ENCODE results near the gene RAD51B. TPM values are rescaled to one million over a fixed set of nuclear protein-coding genes. Genes with fewer than 3 reads are reported as not detected.

The RAD51B gene
- total RNA-seq, 4 donors from 2014 or later: 14.0 to 16.4 (median 14.8) TPM

DNA sequence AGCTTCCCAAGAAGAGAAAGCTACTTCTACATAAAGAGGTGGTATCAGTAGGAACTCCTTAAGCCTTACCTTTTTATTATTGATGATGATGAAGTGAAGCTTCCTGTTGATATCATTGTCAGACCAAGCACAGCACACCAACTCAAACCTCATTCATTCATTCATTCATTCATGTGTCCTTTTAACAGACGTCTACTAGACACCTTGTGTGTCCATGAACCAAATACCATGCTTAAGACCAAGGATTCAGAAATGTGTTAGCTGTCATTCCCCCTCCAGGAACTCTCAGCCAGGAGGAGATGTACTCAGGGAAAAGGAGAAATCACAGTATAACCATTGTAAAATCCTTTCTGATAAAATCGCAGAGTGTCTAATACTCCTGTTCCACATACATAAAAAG is 778.5 kb downstream of the RAD51B start:
- Histone ChIP-seq H3K36me3 (no peaks in the 10 kb centered on the region), H3K4me3 (replicated peaks in 1 of 3) (no peak overlapping the region), H3K9me3 (no peaks in the 10 kb centered on the region), H3K27ac (peak overlapping the region; percentile 61 to 83 (median 82)), H3K4me1 (peaks cover 10 to 20% of the 10 kb centered on the region in 2 donors), H3K27me3 (no peaks in the 10 kb centered on the region)
- 82% methylated on average over 2 of the region's 2 CpGs for WGBS, 2 donors
- TF ChIP-seq, protein P1, sequence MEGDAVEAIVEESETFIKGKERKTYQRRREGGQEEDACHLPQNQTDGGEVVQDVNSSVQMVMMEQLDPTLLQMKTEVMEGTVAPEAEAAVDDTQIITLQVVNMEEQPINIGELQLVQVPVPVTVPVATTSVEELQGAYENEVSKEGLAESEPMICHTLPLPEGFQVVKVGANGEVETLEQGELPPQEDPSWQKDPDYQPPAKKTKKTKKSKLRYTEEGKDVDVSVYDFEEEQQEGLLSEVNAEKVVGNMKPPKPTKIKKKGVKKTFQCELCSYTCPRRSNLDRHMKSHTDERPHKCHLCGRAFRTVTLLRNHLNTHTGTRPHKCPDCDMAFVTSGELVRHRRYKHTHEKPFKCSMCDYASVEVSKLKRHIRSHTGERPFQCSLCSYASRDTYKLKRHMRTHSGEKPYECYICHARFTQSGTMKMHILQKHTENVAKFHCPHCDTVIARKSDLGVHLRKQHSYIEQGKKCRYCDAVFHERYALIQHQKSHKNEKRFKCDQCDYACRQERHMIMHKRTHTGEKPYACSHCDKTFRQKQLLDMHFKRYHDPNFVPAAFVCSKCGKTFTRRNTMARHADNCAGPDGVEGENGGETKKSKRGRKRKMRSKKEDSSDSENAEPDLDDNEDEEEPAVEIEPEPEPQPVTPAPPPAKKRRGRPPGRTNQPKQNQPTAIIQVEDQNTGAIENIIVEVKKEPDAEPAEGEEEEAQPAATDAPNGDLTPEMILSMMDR (IDR thresholded peaks at IDR 0.05): no peak
- TF ChIP-seq POLR2A (IDR thresholded peaks at IDR 0.05): no peak
- no peak for DNase-seq
- intact Hi-C loops (cut with DNase I): no loop called here

DNA sequence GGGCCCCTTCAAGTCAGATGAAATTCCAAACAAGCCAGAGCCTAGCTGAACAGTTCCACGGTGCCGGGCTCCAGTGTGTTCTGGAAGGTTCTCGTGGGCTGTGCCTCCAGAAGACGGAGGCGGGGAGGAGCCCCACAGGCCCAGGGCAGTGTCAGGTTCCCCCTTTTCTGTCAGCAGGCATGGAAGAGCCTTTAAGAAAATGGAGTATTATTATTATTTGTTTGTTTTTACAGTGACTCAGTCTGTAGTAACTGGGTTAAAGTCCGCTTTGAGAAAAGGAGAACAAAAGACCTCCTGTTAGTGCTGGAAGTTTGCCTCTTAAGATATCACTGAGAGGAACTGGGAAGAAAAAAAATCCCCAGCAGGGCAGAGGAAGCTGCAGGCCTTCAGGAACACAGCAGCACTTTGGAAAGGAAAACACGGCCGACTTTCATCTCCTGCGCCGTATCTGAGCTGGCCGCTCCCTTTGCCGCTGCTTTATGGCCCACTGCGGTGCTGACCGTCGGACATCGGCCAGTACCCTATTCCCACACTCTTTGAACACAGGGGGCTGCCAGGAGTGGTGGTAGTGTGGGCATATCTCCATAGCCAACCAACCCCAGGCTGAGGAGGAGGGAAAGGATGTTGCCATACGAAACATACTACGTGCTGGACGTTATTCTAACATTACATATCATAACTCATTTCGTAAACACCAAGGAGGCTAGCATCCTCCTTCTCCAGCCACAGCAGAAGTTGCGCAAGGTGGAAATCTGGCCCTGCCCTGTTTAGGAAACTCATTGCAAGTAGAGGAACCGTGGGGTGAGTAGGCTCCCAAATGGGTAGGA is 779.3 kb downstream of the RAD51B start:
- intact Hi-C loops (cut with DNase I): no loop called here
- WGBS, 2 donors: 48 to 58% methylated on average over 22 of the region's 22 CpGs
- no peaks in the 10 kb centered on the region for H3K9me3 ChIP-seq
- H3K27ac ChIP-seq: peak overlapping the region; percentile 61 to 83 (median 82)
- H3K27me3 ChIP-seq: no peaks in the 10 kb centered on the region
- DNase-seq: peak; percentile 38 to 47
- TF ChIP-seq, protein P1 (IDR thresholded peaks at IDR 0.05): no peak
- no peak for TF ChIP-seq POLR2A (IDR thresholded peaks at IDR 0.05)
- H3K4me3 ChIP-seq (replicated peaks in 1 of 3): no peak overlapping the region
- H3K36me3 ChIP-seq: no peaks in the 10 kb centered on the region
- peaks cover 10 to 20% of the 10 kb centered on the region in 2 donors for H3K4me1 ChIP-seq

DNA sequence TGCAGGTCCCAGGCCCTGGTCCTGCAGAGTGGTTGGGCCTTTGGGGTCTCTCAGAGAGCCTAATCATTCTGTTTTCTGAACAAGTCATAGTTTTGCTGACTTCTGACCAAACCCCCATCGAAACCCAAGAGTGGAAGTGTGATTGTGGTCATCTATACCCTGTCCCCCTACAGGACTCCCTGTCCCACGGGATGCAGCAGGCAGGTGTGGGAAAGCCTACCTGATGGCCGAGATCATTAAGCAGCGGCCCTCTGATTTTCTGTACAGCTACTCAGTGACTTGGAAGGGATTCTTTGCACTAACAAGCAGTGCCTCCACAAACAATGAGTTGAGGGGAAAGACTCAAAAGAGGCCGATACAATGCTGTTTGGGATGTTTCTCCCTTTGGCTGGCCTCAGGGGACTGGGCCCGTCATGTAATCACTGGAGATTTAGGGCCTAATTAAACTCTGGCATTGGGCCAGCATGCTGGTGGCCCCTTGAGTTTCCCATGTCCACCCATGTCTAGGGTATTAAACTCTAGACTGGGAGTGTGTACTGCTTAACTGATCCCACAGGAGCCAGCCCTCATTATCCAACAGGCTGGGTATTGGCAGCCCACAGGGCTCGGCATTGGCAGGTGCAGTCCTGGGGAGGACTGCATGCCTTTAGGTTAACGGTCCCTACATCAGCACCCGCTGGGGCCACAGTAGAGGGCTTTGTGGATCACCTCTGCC is 780.5 kb downstream of the RAD51B start:
- H3K27me3 ChIP-seq: no peaks in the 10 kb centered on the region
- WGBS, 2 donors: 92 to 95% methylated on average over 7 to 9 of the region's 9 CpGs
- no peaks in the 10 kb centered on the region for H3K9me3 ChIP-seq
- DNase-seq: no peak
- H3K4me3 ChIP-seq (replicated peaks in 1 of 3): no peak overlapping the region
- intact Hi-C loops (cut with DNase I): no loop called here
- TF ChIP-seq, protein P1 (IDR thresholded peaks at IDR 0.05): no peak
- no peak for TF ChIP-seq POLR2A (IDR thresholded peaks at IDR 0.05)
- H3K27ac ChIP-seq: peak overlapping the region in 1 of 3 donors; percentile 83
- H3K36me3 ChIP-seq: no peaks in the 10 kb centered on the region
- peaks cover 10 to 20% of the 10 kb centered on the region in 2 donors for H3K4me1 ChIP-seq

DNA sequence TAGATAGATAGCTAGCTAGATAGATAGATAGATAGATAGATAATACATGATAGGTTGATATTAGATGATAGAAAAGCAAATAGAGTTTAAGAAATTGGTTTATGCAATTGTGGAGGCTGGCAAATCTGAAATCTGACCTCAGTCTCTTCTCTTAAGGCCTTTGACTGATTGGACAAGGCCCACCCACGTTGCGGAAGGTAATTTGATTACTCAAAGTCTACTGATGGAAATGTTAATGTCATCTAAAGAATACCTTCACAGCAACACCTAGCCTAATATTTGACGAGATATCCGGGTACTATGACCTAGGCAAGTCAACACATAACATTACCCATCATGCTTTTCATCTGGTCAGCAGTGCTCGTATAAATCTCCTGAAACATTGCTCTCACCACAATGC is 782.9 kb downstream of the RAD51B start:
- 73 to 85% methylated on average over 5 of the region's 5 CpGs for WGBS, 2 donors
- no peak overlapping the region for H3K4me3 ChIP-seq (replicated peaks in 1 of 3)
- no peak for DNase-seq

More for the DNA sequence above, 782.9 kb downstream of the RAD51B start:
- TF ChIP-seq POLR2A (IDR thresholded peaks at IDR 0.05): no peak
- TF ChIP-seq, protein P1 (IDR thresholded peaks at IDR 0.05): no peak
- intact Hi-C loops (cut with DNase I): no loop called here
- Histone ChIP-seq H3K27ac (no peak overlapping the region), H3K27me3 (no peaks in the 10 kb centered on the region), H3K36me3 (no peaks in the 10 kb centered on the region), H3K9me3 (no peaks in the 10 kb centered on the region), H3K4me1 (peaks cover 19 to 39% of the 10 kb centered on the region in 2 donors)

All from thyroid gland (tissue), 4 donors.